GM23248 (cell line): ENCODE data around the gene GMCL2.

Source experiments
- EZH2 ChIP-seq: fragments of 200-600 bp; sonication (generic); IDR thresholded peaks from 2 replicates; pipeline ENCODE4 v1.6.1; 2018; ENCODE audit warnings: antibody characterized with exemption, mild to moderate bottlenecking; ENCODE audit not compliant: insufficient read depth, poor library complexity, severe bottlenecking
- EZH2phosphoT487 ChIP-seq: fragments of 200-600 bp; sonication (generic); IDR thresholded peaks from 2 replicates; pipeline ENCODE4 v1.6.1; 2018; ENCODE audit warnings: antibody characterized with exemption, moderate library complexity, mild to moderate bottlenecking, low read depth; ENCODE audit not compliant: insufficient read depth

DNA sequence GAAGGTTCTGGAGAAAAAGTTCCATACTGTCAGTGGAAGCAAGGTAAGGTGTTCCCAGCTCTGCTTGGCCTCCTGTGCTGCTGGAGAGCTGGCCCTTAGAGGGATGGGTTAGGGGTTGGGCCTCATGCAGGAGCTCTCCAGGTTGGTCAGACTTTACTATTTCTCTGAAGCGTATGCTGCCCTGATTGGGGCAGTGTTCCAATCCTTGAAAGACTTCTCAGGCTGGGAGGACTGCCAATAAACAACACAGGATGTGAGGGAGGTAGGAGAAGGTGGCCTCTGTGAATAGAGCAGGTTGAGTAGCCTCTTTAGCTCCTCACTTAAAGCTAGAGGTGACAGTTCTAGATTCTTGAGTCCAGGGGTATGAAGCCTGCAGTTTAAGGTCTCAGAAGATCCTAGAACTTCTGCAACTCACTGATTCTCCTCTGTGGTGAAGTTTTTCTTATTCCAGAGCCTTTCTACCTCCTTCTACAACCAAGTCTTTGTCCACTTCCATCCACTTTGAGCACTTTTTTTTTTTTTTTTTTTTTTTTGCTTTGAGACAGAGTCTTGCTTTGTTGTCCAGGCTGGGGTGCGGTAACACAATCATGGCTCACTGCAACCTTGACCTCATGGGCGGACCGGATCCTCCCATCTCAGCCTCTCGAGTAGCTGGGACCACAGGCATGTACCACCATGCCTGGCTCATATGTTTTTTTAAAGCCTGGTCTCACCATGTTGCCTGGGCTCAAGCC, 20.2 kb upstream of the GMCL2 start:
- TF ChIP-seq EZH2phosphoT487, result no peak
- TF ChIP-seq EZH2, result no peak
